ENCODE measurements around the gene RAB17.
"Not testable (repeated sequence)": the region's sequence is repeated elsewhere in the genome, so short reads cannot be mapped to it uniquely, and the experiment has no call there.

Gene RAB17

DNA sequence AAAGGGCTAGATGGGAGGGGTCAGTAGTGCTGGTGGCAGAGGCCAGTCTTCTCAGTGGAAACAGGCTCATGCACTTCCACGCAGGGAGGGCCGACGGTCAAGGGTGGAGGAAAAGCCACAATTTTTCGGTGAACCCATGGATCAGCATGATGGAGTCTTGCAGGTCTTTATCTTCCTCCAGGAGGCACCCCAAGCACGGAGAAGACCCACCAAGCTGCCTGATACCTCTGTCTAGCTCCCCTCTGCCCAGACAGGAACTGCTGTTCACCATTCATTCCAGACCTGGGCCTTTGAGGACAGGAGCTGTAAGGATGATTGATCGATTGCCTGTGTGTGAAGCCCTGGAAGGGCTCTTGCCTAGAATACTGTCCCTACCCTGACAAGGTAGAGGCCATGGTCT is 34.0 kb upstream of the RAB17 start:
- DNase-seq (ENCODE audit: low spot score) = no peak

DNA sequence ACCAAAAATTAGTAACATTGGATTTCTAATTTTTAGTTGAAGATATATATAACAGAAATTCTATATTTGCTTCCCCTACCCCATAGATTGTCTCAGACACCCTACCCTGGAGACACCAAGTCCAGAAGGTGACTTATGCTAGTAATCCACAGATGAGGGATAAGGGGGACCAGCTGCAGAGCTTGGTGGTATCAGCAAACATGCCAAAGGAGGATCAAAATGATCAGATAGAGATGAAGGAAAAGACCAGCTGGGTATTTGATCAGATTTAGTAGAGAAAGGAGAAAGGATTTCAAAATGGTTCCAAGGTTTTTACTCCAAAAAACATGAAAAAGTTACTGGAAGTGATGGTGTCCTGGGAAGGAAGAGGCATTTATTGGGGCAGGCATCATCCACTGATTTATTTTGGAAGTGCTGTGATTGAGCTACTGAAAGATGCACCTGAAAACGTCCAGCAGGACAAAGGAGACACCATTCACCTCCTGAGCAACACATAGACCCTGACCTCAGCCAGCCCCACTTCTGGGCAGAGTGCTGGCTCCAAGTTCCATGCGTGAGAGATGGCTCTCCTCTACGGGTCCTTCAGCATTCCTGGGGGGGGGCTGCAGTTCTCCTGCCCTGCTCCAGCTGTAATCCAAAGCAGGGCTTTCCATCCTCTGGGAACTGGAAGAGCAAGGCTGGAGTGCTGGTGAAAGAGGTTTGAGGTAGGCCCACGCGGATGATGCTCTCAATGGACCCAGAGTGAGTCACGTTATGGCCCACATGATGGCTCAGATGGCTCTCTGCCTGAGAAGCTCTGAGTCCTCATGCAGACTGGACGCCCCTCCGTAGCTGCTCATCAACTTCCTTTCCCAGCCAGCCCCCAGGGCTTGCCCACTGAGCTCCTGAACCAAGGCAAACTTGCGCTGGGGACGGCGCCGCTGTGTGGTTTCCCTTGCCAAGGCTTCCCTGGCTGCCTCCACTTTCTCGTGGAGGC is 33.2 kb upstream of the RAB17 start:
- DNase-seq (ENCODE audit: low spot score) = no peak

DNA sequence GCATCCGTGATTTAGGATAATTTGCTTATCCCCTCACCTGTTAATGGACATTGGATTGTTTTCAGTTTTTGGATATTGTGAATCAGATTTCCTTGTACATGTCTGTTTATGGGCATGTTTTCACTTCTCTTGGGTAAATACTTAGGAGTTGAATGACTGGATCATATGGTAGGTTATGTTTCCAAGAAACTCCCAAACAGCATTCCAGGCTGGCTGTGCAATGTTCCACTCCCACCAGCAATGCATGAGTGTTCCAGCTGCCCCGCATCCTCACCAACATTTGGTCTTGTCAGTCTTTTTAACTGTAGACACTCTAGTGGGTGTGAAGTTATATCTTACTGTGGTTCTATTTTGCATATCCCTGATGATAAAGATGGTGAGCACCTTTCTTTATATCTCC is 27.9 kb upstream of the RAB17 start:
- DNase-seq (ENCODE audit: low spot score) = no peak

DNA sequence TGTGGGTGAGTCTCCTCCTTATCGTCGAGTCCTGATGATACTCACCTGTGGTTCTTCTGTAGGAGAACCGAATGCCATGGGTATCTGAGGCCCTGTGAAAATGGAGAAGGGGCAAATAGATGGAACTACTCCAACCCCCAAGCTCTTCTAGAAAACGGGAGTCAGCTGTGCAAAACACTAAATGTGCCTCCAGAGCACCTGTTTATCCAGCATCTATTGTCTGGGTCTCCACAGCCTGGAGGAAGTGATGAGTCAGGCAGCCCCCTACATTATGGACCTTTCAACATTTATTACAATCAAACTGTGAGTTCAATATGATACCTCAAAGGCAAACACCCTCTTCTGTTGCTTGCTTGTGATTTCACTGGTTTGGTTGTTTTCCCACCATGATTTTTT is 27.1 kb upstream of the RAB17 start:
- no peak for DNase-seq (ENCODE audit: low spot score)

DNA sequence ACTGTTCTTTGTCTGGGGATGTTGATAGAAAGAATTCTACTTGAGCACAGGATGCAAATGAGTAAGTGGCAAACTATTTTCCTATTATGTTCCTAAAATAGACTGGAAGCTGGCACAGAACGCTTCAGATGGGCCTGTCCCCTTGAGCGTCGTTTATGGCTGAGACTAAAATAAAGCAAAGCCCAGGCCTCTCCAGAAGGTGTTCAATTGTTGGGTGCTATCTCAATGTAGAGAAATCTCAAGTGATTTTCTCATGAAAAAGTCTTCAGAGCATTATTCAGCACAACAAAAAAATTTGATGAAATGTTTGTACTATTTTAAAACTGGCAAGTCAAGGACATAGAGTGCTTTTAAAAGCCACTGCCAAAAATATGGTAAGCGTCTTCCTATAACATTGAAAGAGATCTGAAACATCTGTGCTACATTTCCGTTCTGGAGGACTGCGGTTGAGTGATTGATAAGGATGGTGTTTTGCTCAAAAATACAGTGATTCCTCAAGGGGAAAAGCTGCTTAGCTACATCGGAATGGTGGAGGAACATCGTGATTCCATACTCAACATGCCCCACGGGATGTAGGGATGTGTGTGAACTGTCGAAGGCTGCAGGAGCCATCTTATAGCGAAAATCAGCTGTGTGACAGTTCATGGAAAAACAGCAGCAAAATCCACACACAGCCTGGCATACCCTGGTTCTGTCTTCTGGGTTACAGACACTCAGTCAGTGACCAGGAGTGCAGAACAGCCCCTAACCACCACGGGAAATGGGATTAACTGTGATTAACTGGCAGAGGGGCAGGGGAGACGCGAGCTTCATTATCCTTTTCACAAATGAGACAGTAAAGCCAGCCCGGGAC is 26.4 kb upstream of the RAB17 start:
- no peak for DNase-seq (ENCODE audit: low spot score)

DNA sequence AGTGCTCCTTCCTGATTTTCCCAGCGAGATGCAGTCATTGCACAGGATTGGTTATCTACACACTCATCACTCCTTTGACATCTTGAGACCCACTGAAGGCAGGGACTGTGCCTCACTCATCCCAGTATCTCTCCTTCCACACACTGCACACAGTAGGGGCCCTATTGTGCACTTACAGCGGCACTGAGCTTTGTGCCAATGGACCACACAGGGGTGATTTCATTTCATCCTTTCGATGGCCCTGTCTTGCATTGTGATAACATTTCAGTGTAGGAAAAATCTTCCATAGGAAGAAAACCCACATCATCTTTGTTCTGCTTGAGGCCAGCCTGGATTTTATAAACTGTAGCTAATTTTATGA is 25.8 kb upstream of the RAB17 start:
- no peak for DNase-seq (ENCODE audit: low spot score)

DNA sequence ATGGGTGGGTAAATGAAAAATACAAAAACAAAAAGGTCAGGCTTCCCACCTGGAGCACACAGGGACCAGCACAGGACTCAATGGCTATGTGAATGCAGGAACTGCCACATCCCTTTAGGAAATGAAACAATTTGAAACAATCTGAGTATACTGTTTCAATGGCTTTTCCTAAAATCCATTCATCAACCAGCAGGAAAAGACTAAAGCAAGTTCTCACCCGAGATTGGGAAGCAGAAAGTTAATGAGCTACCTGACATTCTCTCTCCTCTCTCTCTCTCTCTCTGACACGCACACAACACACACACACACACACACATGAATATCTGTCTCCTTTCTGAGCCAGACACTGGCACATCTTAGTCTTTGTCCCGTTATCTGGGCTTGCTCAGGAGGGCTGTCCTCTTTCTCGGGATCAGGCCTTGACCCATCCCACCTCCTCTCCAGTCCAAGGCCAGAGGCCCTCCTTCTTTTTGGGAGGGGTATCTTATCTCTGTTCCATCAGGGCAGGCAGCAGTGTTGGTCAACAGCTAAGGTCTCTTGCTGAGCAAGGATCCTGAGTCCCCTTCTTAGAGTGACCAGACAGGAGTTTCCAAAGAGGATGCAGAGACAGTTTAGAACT is 25.2 kb upstream of the RAB17 start:
- no peak for DNase-seq (ENCODE audit: low spot score)

DNA sequence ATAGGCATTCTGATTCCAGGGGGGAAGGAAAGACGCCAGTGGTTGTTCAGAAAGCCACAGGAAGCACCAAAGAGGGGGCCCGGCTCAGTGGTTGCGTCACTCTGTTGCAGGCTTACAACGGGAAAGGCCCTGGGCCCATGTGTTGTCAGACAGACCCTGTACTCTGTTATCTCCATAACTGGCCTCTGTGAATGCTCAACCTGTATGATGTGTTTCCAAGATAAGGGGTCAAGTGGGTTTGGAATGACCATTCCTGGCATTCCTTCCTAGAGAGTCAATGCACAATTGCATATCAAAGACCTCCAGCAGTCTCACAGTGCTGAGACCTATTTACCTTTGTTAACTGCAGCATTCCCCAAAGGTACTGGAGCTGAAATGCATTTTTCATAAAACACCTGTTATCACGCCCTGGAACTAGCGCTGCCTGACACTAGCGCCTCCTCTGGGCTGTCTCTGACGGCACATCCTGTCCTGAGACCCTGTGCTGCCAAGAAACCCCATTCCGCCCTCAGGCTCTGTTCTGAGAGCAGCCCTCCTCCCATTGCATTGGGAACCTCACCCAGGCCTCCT is 23.7 kb upstream of the RAB17 start:
- peak; percentile 10 for DNase-seq (ENCODE audit: low spot score)

DNA sequence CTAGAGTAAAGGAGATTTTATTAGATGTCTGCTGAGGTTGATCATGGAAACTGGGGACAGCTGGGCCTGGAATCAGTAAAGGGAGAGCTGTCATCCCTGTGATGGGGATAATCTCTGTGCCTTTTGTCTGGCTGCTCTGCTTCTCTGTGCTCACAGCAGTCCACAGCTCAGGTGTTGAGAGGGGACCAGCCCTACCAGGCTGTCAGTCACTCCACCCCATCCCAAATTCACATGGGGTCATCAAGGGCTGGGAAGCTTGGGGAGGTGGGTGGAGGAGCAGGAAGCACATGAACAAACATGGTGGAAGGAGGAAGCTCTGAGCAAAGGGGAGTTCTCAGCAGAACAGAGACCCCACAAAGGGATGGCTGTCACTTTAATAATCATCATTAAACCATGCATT is 23.1 kb upstream of the RAB17 start:
- DNase-seq (ENCODE audit: low spot score) = no peak

DNA sequence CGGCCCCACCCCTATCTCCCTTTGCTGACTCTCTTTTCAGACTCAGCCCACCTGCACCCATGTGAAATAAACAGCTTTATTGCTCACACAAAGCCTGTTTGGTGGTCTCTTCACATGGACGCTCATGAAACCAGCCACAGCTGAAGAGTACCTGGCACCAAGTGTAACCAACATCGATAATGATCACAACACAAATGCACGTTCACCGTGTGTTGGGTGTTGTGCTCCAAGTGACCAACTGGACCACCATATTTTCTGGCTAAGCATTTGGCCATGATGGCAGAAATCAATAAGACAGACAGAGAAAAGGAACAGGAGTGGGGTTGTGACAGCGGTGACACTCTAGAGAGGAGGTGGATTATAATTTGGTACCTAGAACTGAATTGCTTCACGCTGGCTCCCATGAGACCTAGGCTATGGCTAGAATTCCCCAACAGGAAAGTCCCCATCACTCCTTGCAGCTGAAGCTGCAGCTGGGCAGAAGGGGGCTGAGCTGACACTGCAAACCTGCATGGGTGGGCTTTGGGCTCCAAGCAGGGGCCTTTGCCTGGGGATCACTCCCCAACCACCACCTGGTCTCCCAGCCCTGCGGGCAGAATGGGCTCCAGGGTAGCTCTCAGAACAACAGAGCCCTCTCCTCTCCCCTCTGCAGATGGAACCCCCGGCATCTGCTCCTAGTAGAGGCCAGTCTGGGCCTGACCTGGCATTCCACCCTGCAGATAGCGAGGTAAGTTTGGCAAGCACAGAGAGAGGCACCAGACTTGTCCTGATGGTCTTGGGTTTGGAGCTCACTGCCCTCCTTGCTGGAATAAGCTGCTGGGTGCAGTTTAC is 22.2 kb upstream of the RAB17 start:
- no peak for DNase-seq (ENCODE audit: low spot score)

DNA sequence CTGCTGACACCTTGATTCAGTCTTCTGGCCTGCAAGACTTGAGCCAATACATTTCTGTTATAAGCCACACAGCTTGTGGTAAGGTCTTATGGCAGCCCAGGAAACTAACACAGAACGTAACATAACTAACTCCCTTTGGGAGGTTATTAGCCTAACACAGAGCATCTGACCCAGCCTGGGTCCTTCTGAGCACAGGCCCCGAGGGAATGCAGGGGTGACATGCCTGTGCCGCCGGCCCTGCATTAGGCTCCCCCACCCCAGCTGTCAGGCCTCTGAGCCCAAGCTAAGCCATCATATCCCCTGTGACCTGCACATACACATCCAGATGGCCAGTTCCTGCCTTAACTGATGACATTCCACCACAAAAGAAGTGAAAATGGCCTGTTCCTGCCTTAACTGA is 16.0 kb upstream of the RAB17 start:
- DNase-seq (ENCODE audit: low spot score) = not testable (repeated sequence)

DNA sequence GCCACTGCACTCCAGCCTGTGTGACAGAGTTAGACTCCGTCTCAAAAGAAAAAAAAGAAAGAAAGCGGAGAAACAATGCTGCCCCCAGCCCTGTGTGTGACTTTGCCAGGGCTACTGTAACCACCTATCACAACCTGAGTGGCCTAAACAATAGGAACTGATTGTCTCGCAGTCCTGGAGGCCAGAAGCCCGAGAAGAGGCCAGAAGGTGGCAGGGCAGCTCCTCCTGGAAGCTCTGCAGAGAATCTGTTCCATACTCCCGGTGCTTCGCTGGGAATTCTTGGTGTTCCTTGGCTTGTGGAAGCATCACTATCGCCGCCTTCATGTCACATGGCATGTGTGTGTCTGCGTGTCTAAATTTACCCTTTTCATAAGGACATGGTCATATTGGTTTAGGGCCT is 14.4 kb upstream of the RAB17 start:
- no peak for DNase-seq (ENCODE audit: low spot score)

DNA sequence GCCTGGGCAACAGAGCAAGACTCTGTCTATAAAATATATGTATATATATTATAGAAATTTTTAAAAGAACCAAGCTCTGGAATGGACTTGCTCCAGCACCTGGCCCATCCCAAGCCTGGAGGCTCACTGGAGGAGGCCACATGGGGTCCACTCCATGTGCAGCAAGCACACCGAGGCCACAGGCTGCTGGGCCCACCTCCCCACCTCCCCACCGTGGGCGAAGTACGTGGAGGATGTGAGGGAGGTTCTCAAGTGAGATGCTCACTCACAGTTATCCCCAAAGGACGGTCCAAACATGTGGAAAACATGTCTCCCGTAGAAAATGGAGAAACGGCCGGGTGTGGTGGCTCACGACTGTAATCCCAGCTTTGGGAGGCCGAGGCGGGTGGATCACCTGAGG is 13.9 kb upstream of the RAB17 start:
- no peak for DNase-seq (ENCODE audit: low spot score)

DNA sequence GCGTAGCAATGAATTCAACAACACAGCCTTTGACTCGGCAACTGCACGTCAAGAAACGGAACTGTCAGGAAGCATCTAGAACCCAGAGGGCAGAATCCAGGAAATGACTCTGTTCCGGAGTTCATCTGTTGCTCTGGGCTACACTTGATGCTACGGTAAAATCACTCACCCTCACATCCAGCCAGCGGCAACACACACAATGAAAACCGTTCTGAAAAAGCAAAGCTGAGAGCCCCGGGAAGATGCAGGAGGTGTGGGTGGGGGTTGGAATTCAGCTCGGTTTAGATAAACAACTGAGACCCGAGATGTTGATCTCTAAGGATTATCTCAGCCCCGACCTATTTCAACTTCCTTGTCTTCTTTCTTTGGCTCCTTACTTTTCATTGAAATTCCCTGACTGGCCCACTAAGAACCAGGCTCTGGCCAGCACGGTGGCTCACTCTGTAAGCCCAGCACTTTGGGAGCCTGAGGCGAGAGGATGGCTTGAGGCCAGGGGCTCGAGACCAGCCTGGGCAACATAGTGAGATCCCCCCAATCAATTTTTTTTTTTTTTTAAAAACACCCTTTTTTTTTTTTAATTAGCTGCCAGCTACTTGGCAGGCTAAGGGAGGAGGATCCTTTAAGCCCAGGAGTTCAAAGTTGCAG is 13.3 kb upstream of the RAB17 start:
- no peak for DNase-seq (ENCODE audit: low spot score)

DNA sequence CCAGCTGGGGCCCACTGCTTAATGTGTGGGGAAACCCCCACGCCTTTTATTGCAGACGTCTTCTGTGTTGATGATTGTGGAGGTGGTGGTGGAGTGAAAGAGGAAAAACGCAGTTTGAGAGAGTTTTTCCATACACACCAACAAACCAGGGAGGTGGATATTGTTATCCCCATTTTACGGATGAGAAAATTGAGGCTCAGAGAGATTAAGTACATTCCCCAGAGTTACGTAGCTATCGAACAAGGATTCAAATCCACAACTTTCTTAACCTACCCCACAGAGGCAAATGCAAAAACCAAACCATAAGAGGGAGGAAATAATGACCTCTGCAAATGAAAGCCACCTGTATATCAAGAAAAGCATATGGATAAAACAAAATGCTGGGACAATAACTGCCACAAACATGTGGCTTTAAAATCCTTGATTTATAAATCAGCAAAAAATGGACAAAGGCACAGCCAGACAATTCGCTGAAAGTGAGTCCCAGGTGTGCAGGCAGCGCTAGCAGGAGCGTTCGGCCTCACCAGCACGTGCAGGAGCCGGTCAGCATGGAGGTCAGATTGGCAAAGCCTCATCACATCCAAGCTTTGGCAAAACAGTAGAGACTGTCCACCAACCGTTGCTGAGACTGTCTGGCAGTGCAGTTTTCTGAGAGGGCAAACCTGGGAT is 12.6 kb upstream of the RAB17 start:
- DNase-seq (ENCODE audit: low spot score) = no peak

DNA sequence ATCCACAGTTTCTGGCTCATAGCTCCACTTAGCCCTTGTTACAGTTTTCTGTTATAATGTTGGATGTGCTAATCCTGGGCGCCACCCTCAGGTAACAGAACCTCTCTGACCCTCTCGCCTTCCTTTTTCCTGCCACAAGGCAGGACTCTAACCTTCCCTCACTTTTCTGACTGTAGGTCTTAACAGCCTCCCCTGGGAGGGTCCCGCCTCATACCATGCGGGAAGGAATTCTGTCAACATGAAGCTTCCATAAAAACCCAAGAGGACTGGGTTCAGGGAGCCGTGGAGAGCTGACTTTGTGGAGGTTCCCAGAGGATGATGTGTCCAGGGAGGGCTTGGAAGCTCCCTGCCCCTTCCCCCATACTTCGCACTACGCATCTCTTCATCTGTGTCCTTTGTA is 11.9 kb upstream of the RAB17 start:
- DNase-seq (ENCODE audit: low spot score) = no peak

DNA sequence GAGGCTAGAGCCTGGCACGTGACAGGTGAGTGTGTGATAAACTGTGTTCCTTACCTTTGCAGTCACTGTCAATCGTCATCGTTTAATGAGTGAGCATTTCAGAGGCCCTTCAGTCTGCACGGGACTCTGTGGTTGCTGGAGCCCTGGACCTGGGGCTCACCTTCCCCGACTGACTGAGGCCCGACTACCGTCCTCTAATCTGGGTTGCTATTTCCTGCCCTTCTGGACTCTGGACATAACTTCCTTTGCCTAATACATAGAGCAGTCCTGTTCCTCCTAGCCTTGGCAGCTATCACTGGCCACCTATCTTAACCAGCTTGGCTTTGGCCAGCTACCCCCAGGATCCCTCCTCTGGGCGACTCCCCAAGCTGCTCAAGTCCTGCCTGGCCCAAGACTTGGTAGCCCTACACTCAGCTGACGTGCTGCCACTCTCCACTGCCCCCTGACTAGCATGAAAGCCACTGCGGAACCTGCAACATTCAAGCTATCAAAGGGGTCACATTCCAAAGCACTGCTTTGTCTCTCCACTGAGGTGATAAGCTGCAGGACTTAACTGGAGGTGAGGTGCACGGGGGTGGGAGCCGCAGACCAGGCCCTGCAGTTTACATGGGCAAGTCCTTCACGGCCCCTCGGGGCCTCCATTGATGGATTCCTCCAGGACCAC is 11.1 kb upstream of the RAB17 start:
- DNase-seq (ENCODE audit: low spot score) = no peak

DNA sequence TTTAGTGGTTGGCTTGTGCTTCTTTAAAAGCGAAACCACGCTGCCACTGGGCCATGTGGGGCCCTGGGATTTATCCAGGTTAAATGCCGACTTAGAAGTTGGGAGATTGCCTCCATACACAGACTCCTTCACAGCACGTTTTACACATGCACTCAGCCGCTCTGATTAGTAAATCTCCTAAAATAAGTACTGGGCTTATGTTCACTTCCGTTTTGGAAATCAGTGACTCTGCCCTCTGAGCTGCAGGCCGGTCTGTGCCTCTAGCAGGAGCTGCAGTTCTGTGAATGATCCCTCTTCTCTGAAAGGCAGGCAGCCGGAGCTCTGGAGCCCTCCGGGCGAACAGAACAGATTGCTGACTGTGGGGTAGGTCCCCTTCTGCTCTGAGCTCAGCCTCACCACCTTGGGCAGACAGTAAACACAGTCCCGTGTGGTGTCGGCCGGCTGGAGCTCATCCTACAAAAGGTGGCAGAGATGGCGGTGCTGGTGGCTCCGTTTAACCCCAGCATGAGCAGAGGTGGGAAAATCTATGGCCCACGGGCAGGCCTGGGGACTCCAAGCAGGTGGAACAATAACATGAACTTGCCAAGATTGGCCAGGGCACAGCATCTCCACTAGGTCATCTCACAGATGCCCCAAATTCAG is 9.8 kb upstream of the RAB17 start:
- DNase-seq (ENCODE audit: low spot score) = no peak

DNA sequence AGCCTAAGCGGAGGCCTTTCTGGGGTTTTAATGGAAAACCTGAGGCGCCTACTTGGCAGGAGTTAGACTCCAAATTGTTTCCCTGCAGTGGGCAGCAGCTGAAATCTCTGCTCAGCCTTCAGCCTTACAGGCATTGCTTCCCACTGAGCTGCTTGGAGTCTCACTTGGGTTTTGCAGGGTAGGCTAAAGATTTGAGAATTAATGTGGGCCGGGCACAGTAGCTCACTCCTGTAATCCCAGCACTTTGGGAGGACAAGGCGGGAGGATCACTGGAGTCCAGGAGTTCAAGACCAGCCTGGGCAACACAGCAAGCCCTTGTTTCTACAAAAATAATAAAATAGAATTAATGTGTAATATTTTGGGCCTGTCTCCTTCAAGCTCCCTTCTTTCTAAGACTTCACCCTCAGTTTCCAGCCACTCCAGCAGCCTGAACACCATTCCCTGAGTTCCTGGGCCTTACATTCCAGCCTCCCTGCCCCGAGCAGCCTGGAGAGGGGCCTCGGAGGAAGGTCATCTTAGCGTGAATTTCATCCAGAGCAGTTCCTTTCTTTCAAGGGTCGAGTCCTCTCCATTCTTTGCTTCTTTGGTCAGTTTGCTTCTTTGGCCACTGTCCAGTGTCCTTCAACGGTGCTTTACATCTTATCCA is 9.1 kb upstream of the RAB17 start:
- no peak for DNase-seq (ENCODE audit: low spot score)
